Neural progenitor cell (in vitro differentiated cells): ENCODE results near the gene SHISA3. TPM values are rescaled to one million over a fixed set of nuclear protein-coding genes. Genes with fewer than 3 reads are reported as not detected.

Experiments used
- DNase-seq: peaks from one replicate; pipeline ENCODE4 v3.0.0-alpha.2; 2016; ENCODE audit warnings: low spot score
- H2AFZ ChIP-seq: fragments of 200-600 bp; sonication (generic); replicated peaks from 2 replicates; pipeline ENCODE4 v1.6.1; 2016; ENCODE audit warnings: antibody characterized with exemption
- H3F3A ChIP-seq: fragments of 200-600 bp; sonication (generic); 2 replicates; pipeline ENCODE4 v1.6.1; 2016; ENCODE audit warnings: antibody characterized with exemption, low read depth
- H3K27ac ChIP-seq: fragments of 200-600 bp; sonication (generic); 2 replicates; pipeline ENCODE4 v1.5.1; 2016; ENCODE audit warnings: mild to moderate bottlenecking
- H3K27me3 ChIP-seq: fragments of 200-600 bp; sonication (generic); 2 replicates; pipeline ENCODE4 v1.6.1; 2016; ENCODE audit warnings: mild to moderate bottlenecking, moderate library complexity
- H3K36me3 ChIP-seq: fragments of 200-600 bp; sonication (generic); 2 replicates; pipeline ENCODE4 v1.5.1; 2016
- H3K4me1 ChIP-seq: fragments of 200-600 bp; sonication (generic); 2 replicates; pipeline ENCODE4 v1.6.1; 2016; ENCODE audit warnings: mixed run types
- H3K4me2 ChIP-seq: fragments of 200-600 bp; sonication (generic); 2 replicates; pipeline ENCODE4 v1.6.1; 2016
- H3K4me3 ChIP-seq: fragments of 200-600 bp; sonication (generic); 2 replicates; pipeline ENCODE4 v1.5.1; 2016
- H3K79me2 ChIP-seq: fragments of 200-600 bp; sonication (generic); 2 replicates; pipeline ENCODE4 v1.6.1; 2016; ENCODE audit warnings: low read depth
- H3K9ac ChIP-seq: fragments of 200-600 bp; sonication (generic); 2 replicates; pipeline ENCODE4 v1.6.1; 2016
- H3K9me3 ChIP-seq: fragments of 200-600 bp; sonication (generic); 2 replicates; pipeline ENCODE4 v1.5.1; 2016; ENCODE audit warnings: low read depth
- H4K20me1 ChIP-seq: fragments of 200-600 bp; sonication (generic); 2 replicates; pipeline ENCODE4 v1.6.1; 2016; ENCODE audit warnings: low read depth
- H3K27ac Mint-ChIP-seq: 3 replicates; pipeline ENCODE4 v1.8.0; 2021; ENCODE audit warnings: mixed read lengths
- H3K27me3 Mint-ChIP-seq: 2 replicates; pipeline ENCODE4 v1.8.0; 2022; ENCODE audit warnings: low read depth, mild to moderate bottlenecking, inconsistent platforms, moderate library complexity, mixed read lengths; ENCODE audit not compliant: insufficient read depth
- H3K36me3 Mint-ChIP-seq: 3 replicates; pipeline ENCODE4 v1.8.0; 2021; ENCODE audit warnings: mixed read lengths
- H3K4me1 Mint-ChIP-seq: 3 replicates; pipeline ENCODE4 v1.8.0; 2021; ENCODE audit warnings: mixed read lengths
- H3K4me3 Mint-ChIP-seq: 3 replicates; pipeline ENCODE4 v1.8.0; 2021; ENCODE audit warnings: mild to moderate bottlenecking, moderate library complexity, mixed read lengths
- H3K9me3 Mint-ChIP-seq: 3 replicates; pipeline ENCODE4 v1.8.0; 2020; ENCODE audit warnings: mixed read lengths
- EZH2 ChIP-seq: fragments of 200-600 bp; sonication (generic); IDR thresholded peaks from 2 replicates; pipeline ENCODE4 v1.6.1; 2017; ENCODE audit warnings: antibody characterized with exemption, mild to moderate bottlenecking, moderate library complexity
- EZH2phosphoT487 ChIP-seq: fragments of 200-600 bp; sonication (generic); IDR thresholded peaks from 2 replicates; pipeline ENCODE4 v1.6.1; 2017; ENCODE audit warnings: antibody characterized with exemption
- total RNA-seq: library from RNA; depleted of rRNA; stranded (reverse); fragments of >200 nt; gene quantifications from 2 replicates; pipeline ENCODE4 v1.2.3, GENCODE V29; 2015; ENCODE audit warnings: low replicate concordance
- TF ChIP-seq, protein P1 (sequence below): fragments of 200-600 bp; sonication (generic); IDR thresholded peaks from 2 replicates; pipeline ENCODE4 v1.5.1; 2017; ENCODE audit warnings: antibody characterized with exemption, mild to moderate bottlenecking

SHISA3 gene
- total RNA-seq, 1 donor from 2014 or later = not detected

GRCh38 chr4:42381666-42382065 is 15.6 kb upstream of the SHISA3 start:
- Mint-ChIP-seq H3K9me3 (peaks cover 5% of the 10 kb centered on the region), H3K4me3 (no peak overlapping the region), H3K27ac (no peak overlapping the region), H3K27me3 (peaks cover 5% of the 10 kb centered on the region), H3K36me3 (no peaks in the 10 kb centered on the region), H3K4me1 (no peaks in the 10 kb centered on the region)
- H3K9ac ChIP-seq = no peak overlapping the region
- H3K27ac ChIP-seq = no peak overlapping the region
- no peaks in the 10 kb centered on the region for H3K27me3 ChIP-seq
- no peaks in the 10 kb centered on the region for H3K9me3 ChIP-seq
- no peak overlapping the region for H3K4me3 ChIP-seq
- TF ChIP-seq, protein P1, sequence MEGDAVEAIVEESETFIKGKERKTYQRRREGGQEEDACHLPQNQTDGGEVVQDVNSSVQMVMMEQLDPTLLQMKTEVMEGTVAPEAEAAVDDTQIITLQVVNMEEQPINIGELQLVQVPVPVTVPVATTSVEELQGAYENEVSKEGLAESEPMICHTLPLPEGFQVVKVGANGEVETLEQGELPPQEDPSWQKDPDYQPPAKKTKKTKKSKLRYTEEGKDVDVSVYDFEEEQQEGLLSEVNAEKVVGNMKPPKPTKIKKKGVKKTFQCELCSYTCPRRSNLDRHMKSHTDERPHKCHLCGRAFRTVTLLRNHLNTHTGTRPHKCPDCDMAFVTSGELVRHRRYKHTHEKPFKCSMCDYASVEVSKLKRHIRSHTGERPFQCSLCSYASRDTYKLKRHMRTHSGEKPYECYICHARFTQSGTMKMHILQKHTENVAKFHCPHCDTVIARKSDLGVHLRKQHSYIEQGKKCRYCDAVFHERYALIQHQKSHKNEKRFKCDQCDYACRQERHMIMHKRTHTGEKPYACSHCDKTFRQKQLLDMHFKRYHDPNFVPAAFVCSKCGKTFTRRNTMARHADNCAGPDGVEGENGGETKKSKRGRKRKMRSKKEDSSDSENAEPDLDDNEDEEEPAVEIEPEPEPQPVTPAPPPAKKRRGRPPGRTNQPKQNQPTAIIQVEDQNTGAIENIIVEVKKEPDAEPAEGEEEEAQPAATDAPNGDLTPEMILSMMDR = no peak
- no peak for TF ChIP-seq EZH2
- no peaks in the 10 kb centered on the region for H3K36me3 ChIP-seq
- no peak overlapping the region for H2AFZ ChIP-seq
- no peaks in the 10 kb centered on the region for H3K4me1 ChIP-seq
- no peaks in the 10 kb centered on the region for H4K20me1 ChIP-seq
- DNase-seq = no peak
- no peak overlapping the region for H3K4me2 ChIP-seq
- H3F3A ChIP-seq = no peaks in the 10 kb centered on the region
- H3K79me2 ChIP-seq = no peaks in the 10 kb centered on the region

- no peaks in the 10 kb centered on the region for H3K36me3 ChIP-seq
- H3K4me1 ChIP-seq = peaks cover under 1% of the 10 kb centered on the region
- peaks cover 3% of the 10 kb centered on the region for H3K4me1 Mint-ChIP-seq
- no peaks in the 10 kb centered on the region for H3K79me2 ChIP-seq
- no peak overlapping the region for H2AFZ ChIP-seq
- no peaks in the 10 kb centered on the region for H3K9me3 ChIP-seq
- H3K4me3 Mint-ChIP-seq = no peak overlapping the region
- no peak overlapping the region for H3K27ac Mint-ChIP-seq
- H3K27me3 Mint-ChIP-seq = peaks cover 6% of the 10 kb centered on the region
- H3K4me2 ChIP-seq = no peak overlapping the region
- H3K36me3 Mint-ChIP-seq = no peaks in the 10 kb centered on the region
- H3F3A ChIP-seq = no peaks in the 10 kb centered on the region
- no peaks in the 10 kb centered on the region for H4K20me1 ChIP-seq
- peaks cover 3% of the 10 kb centered on the region for H3K9me3 Mint-ChIP-seq
- H3K27me3 ChIP-seq = no peaks in the 10 kb centered on the region
- no peak overlapping the region for H3K4me3 ChIP-seq
- TF ChIP-seq EZH2 = no peak
- TF ChIP-seq, protein P1 = no peak
- TF ChIP-seq EZH2phosphoT487 = no peak
- no peak overlapping the region for H3K9ac ChIP-seq
- H3K27ac ChIP-seq = no peak overlapping the region
- no peak for DNase-seq
Observed at GRCh38 chr4:42385516-42385915, 11.8 kb upstream of the SHISA3 start.

GRCh38 chr4:42390622-42391354 is 6.5 kb upstream of the SHISA3 start:
- Mint-ChIP-seq H3K4me1 (peaks cover 20% of the 10 kb centered on the region), H3K27ac (no peak overlapping the region)

More at GRCh38 chr4:42390622-42391354, 6.5 kb upstream of the SHISA3 start:
- no peak overlapping the region for H3K9ac ChIP-seq
- no peak overlapping the region for H3K27ac ChIP-seq
- peak overlapping the region; percentile 21 for H3K4me2 ChIP-seq
- peaks cover 20% of the 10 kb centered on the region for H3K27me3 ChIP-seq
- H4K20me1 ChIP-seq = no peaks in the 10 kb centered on the region
- no peaks in the 10 kb centered on the region for H3K9me3 ChIP-seq
- H3K27me3 Mint-ChIP-seq = peaks cover 19% of the 10 kb centered on the region
- no peak overlapping the region for H3K4me3 ChIP-seq
- H2AFZ ChIP-seq = no peak overlapping the region
- H3K4me1 ChIP-seq = peaks cover 13% of the 10 kb centered on the region
- peaks cover 4% of the 10 kb centered on the region for H3F3A ChIP-seq
- H3K79me2 ChIP-seq = no peaks in the 10 kb centered on the region
- peaks cover 3% of the 10 kb centered on the region for H3K9me3 Mint-ChIP-seq
- no peaks in the 10 kb centered on the region for H3K36me3 Mint-ChIP-seq
- peak; percentile 31 for DNase-seq
- no peak for TF ChIP-seq EZH2phosphoT487
- TF ChIP-seq, protein P1 = no peak
- TF ChIP-seq EZH2 = no peak
- no peak overlapping the region for H3K4me3 Mint-ChIP-seq
- H3K36me3 ChIP-seq = no peaks in the 10 kb centered on the region
